CD14-positive monocyte (primary cell): ENCODE results near the gene MYO1H. TPM values are rescaled to one million over a fixed set of nuclear protein-coding genes. Genes with fewer than 3 reads are reported as not detected.

Source experiments
- DNase-seq, 3 donors: peaks; one replicate each; pipeline ENCODE4 v3.0.0-alpha.2; 2011 to 2022
- H2AFZ ChIP-seq: 2 replicates; pipeline ENCODE4 v1.6.0; 2012; ENCODE audit warnings: mild to moderate bottlenecking, low read depth, low read length, inconsistent platforms; ENCODE audit not compliant: insufficient read depth, poor library complexity, severe bottlenecking
- H3K27ac ChIP-seq, 2 donors: 1 replicate in 1 of 2; 2 replicates in 1 of 2; pipeline ENCODE4 v1.5.1; 2012 to 2013; ENCODE audit warnings: low read length in 2 of 2, control low read depth in 1 of 2, inconsistent platforms in 1 of 2, low read depth in 1 of 2, mild to moderate bottlenecking in 1 of 2
- H3K27me3 ChIP-seq, 2 donors: one replicate each; pipeline versions ENCODE4 v1.6.0 to v1.6.1; 2011 to 2013; ENCODE audit warnings: low read length in 2 of 2; ENCODE audit not compliant: control insufficient read depth in 2 of 2, insufficient read depth in 2 of 2
- H3K36me3 ChIP-seq, 2 donors: replicated peaks in 1 of 2; 1 replicate in 1 of 2; 2 replicates in 1 of 2; pipeline versions ENCODE4 v1.5.1 to v1.6.1; 2012 to 2013; ENCODE audit warnings: low read length in 2 of 2, control low read depth in 1 of 2, inconsistent platforms in 1 of 2, mild to moderate bottlenecking in 1 of 2; ENCODE audit not compliant: insufficient read depth in 2 of 2, control insufficient read depth in 1 of 2
- H3K4me1 ChIP-seq, 2 donors: 1 replicate in 1 of 2; 2 replicates in 1 of 2; pipeline versions ENCODE4 v1.5.1 to v1.6.1; 2012 to 2013; ENCODE audit warnings: low read length in 2 of 2, control low read depth in 1 of 2, inconsistent platforms in 1 of 2, mild to moderate bottlenecking in 1 of 2, moderate library complexity in 1 of 2; ENCODE audit not compliant: insufficient read depth in 2 of 2, control insufficient read depth in 1 of 2
- H3K4me2 ChIP-seq: replicated peaks from 2 replicates; pipeline ENCODE3; 2012; ENCODE audit warnings: low read length, moderate library complexity, mild to moderate bottlenecking; ENCODE audit not compliant: poor library complexity, severe bottlenecking; ENCODE audit errors: extremely low read depth
- H3K4me3 ChIP-seq, 3 experiments: fragments of 200-600 bp in 1 of 3; sonication (generic) in 1 of 3; replicated peaks in 1 of 3; 1 replicate in 2 of 3; 2 replicates in 1 of 3; pipeline ENCODE4 v1.5.1; 2011 to 2013; ENCODE audit warnings: low read length in 3 of 3, mild to moderate bottlenecking in 3 of 3, control low read depth in 2 of 3, low read depth in 2 of 3, inconsistent platforms in 1 of 3, moderate library complexity in 1 of 3
- H3K79me2 ChIP-seq: 2 replicates; pipeline ENCODE4 v1.6.0; 2012; ENCODE audit warnings: mild to moderate bottlenecking, control low read depth, inconsistent platforms, low read length, moderate library complexity; ENCODE audit not compliant: insufficient read depth
- H3K9ac ChIP-seq: 2 replicates; pipeline ENCODE4 v1.6.0; 2017; ENCODE audit warnings: low read length, mild to moderate bottlenecking; ENCODE audit not compliant: insufficient read depth, poor library complexity, severe bottlenecking
- H3K9me3 ChIP-seq, 2 donors: replicated peaks in 1 of 2; 1 replicate in 1 of 2; 2 replicates in 1 of 2; pipeline versions ENCODE4 v1.5.1 to v1.6.1; 2012 to 2013; ENCODE audit warnings: low read length in 2 of 2, control low read depth in 1 of 2; ENCODE audit not compliant: control insufficient read depth in 1 of 2, insufficient read depth in 1 of 2
- H4K20me1 ChIP-seq: 2 replicates; pipeline ENCODE4 v1.6.0; 2012; ENCODE audit warnings: mild to moderate bottlenecking, low read length, control low read depth, moderate library complexity; ENCODE audit not compliant: insufficient read depth
- H3K27ac Mint-ChIP-seq, 7 donors: one replicate each; pipeline ENCODE4 v1.8.0; 2020; ENCODE audit warnings: mild to moderate bottlenecking in 7 of 7, mixed read lengths in 7 of 7, moderate library complexity in 6 of 7, inconsistent platforms in 2 of 7
- H3K27me3 Mint-ChIP-seq, 3 donors: one replicate each; pipeline ENCODE4 v1.8.0; 2021 to 2022; ENCODE audit warnings: low read depth in 3 of 3, mild to moderate bottlenecking in 3 of 3, mixed read lengths in 3 of 3, moderate library complexity in 3 of 3, inconsistent platforms in 1 of 3
- H3K36me3 Mint-ChIP-seq, 2 donors: one replicate each; pipeline ENCODE4 v1.8.0; 2020; ENCODE audit warnings: mixed read lengths in 2 of 2, inconsistent platforms in 1 of 2, mild to moderate bottlenecking in 1 of 2
- H3K4me1 Mint-ChIP-seq: one replicate; pipeline ENCODE4 v1.8.0; 2020; ENCODE audit warnings: mild to moderate bottlenecking, mixed read lengths
- H3K4me3 Mint-ChIP-seq, 2 donors: one replicate each; pipeline ENCODE4 v1.8.0; 2020; ENCODE audit warnings: mild to moderate bottlenecking in 2 of 2, mixed read lengths in 2 of 2, moderate library complexity in 1 of 2
- H3K9me3 Mint-ChIP-seq, 7 donors: one replicate each; pipeline ENCODE4 v1.8.0; 2020 to 2022; ENCODE audit warnings: mixed read lengths in 7 of 7, mild to moderate bottlenecking in 6 of 7, moderate library complexity in 6 of 7, inconsistent platforms in 2 of 7
- WGBS: methylation state at CpG from one replicate; pipeline ENCODE4 v1.1.5; 2013; ENCODE audit warnings: missing lambda C conversion rate; ENCODE audit not compliant: insufficient coverage; 5-methylcytosine and 5-hydroxymethylcytosine counted together
- intact Hi-C, 2 donors: fragments of 100-400 bp; cut with micrococcal nuclease; formaldehyde crosslinking; loops; one replicate each; pipeline versions ENCODE4 v1.15.0 to v1.15.1; 2023
- polyA plus RNA-seq, 3 donors: library from polyadenylated mRNA; depleted of rRNA in 1 of 3; unstranded in 2 of 3; stranded (reverse) in 1 of 3; fragments of 300-500 nt in 2 of 3; fragments of >200 nt in 1 of 3; fragmentation: Illumina TruSeq in 2 of 3; gene quantifications; 1 replicate in 2 of 3; 2 replicates in 1 of 3; pipeline ENCODE4 v1.2.3, GENCODE V29; 2012 to 2021
- TF ChIP-seq, protein P1 (sequence below): fragments of 200-600 bp; IDR thresholded peaks from one replicate; pipeline ENCODE4 v1.8.0; 2022; ENCODE audit warnings: antibody characterized with exemption, mild to moderate bottlenecking

The MYO1H gene
- polyA plus RNA-seq, 3 donors, result not detected

GRCh38 chr12:109483346-109483745 lies 135.6 kb downstream of the MYO1H start:
- Histone ChIP-seq H3K79me2 (peaks cover 16% of the 10 kb centered on the region), H3K4me1 (peaks cover 4 to 7% of the 10 kb centered on the region in 2 donors), H3K4me3 (no peak overlapping the region), H3K9me3 (no peaks in the 10 kb centered on the region), H3K4me2 (no peak overlapping the region), H3K27me3 (no peaks in the 10 kb centered on the region), H2AFZ (no peak overlapping the region), H3K36me3 (peaks cover 51 to 59% of the 10 kb centered on the region in 2 donors), H3K27ac (no peak overlapping the region), H4K20me1 (no peaks in the 10 kb centered on the region), H3K9ac (no peak overlapping the region)
- peaks cover 0 to 2% (median 0%) of the 10 kb centered on the region in 3 donors for H3K27me3 Mint-ChIP-seq
- no peak overlapping the region for H3K27ac Mint-ChIP-seq
- 96% methylated on average over 7 of the region's 11 CpGs for WGBS
- intact Hi-C loops, result loop anchor here in 1 of 2 donors (10.0 kb wide), 1 partner anchor 91 kb away; the partner anchor contains the start of genes MMAB and MVK
- no peak overlapping the region for H3K4me3 Mint-ChIP-seq
- no peak for DNase-seq
- H3K36me3 Mint-ChIP-seq, result peaks cover 49 to 54% of the 10 kb centered on the region in 2 donors
- TF ChIP-seq, protein P1, sequence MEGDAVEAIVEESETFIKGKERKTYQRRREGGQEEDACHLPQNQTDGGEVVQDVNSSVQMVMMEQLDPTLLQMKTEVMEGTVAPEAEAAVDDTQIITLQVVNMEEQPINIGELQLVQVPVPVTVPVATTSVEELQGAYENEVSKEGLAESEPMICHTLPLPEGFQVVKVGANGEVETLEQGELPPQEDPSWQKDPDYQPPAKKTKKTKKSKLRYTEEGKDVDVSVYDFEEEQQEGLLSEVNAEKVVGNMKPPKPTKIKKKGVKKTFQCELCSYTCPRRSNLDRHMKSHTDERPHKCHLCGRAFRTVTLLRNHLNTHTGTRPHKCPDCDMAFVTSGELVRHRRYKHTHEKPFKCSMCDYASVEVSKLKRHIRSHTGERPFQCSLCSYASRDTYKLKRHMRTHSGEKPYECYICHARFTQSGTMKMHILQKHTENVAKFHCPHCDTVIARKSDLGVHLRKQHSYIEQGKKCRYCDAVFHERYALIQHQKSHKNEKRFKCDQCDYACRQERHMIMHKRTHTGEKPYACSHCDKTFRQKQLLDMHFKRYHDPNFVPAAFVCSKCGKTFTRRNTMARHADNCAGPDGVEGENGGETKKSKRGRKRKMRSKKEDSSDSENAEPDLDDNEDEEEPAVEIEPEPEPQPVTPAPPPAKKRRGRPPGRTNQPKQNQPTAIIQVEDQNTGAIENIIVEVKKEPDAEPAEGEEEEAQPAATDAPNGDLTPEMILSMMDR, result no peak
- H3K4me1 Mint-ChIP-seq, result peaks cover 5% of the 10 kb centered on the region
- no peaks in the 10 kb centered on the region for H3K9me3 Mint-ChIP-seq

DNA sequence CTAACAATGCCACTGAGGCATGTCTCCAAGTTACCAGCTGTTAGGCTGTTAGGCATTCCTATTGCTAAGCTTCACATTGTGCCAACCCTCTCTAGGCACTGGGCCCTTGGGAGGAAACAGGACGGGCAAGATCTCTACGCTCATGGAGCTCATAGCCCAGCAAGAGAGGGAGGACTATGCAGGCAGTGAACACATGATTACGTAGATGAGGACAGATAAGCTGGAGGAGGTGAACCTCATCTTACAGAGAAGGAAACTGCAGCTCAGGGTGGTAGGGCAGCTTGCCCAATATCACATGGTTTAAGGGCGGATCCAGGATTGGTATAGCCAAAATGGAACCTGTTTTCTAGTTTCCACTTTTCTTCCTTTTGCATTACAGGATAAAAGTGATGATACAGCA lies 137.5 kb downstream of the MYO1H start:
- Histone ChIP-seq H3K27ac (no peak overlapping the region), H2AFZ (no peak overlapping the region), H3K4me3 (no peak overlapping the region), H3K9me3 (no peaks in the 10 kb centered on the region), H4K20me1 (no peaks in the 10 kb centered on the region), H3K4me2 (no peak overlapping the region), H3K9ac (no peak overlapping the region), H3K36me3 (peaks cover 69 to 77% of the 10 kb centered on the region in 2 donors), H3K4me1 (no peaks in the 10 kb centered on the region), H3K27me3 (no peaks in the 10 kb centered on the region), H3K79me2 (no peaks in the 10 kb centered on the region)
- Mint-ChIP-seq H3K4me3 (no peak overlapping the region), H3K4me1 (no peaks in the 10 kb centered on the region), H3K9me3 (no peaks in the 10 kb centered on the region), H3K27ac (peak overlapping the region in 1 of 7 donors; percentile 46), H3K27me3 (peaks cover 0 to 2% (median 0%) of the 10 kb centered on the region in 3 donors), H3K36me3 (peaks cover 68 to 73% of the 10 kb centered on the region in 2 donors)
- no CpG with 5 or more reads among the region's 4 CpGs for WGBS
- TF ChIP-seq, protein P1, result no peak
- intact Hi-C loops, result loop anchor here in 1 of 2 donors (10.0 kb wide), 1 partner anchor 90 kb away; the partner anchor contains the start of genes MMAB and MVK
- no peak for DNase-seq
